K562 (cell line): ENCODE data around the gene UBE2S. TPM values are rescaled to one million over a fixed set of nuclear protein-coding genes. Genes with fewer than 3 reads are reported as not detected.

ENCODE experiments used
- HSF4 ChIP-seq: fragments of 250-450 bp; sonication (Bioruptor Pico); IDR thresholded peaks from 2 replicates; pipeline ENCODE4 v2.1.2; 2022; ENCODE audit warnings: mild to moderate bottlenecking, moderate library complexity, borderline replicate concordance
- POLR2A ChIP-seq: fragments of 450-650 bp; conservative IDR thresholded peaks from 2 replicates; pipeline ENCODE4 v1.6.1; 2016
- RUNX1 ChIP-seq: sonication (generic); IDR thresholded peaks from 2 replicates; pipeline ENCODE4 v1.6.1; 2016; ENCODE audit warnings: antibody characterized with exemption, low read depth
- SAFB ChIP-seq: fragments of 200-400 bp; formaldehyde crosslinking; IDR thresholded peaks from 2 replicates; pipeline ENCODE4 v1.6.1; 2017; ENCODE audit warnings: low read depth, low read length, borderline replicate concordance
- SREBF1 ChIP-seq: fragments of 150-350 bp; IDR thresholded peaks from 2 replicates; pipeline ENCODE4 v1.6.1; 2014; ENCODE audit warnings: antibody characterized with exemption, low read depth, low read length, borderline replicate concordance
- ZBTB49 ChIP-seq: sonication (generic); formaldehyde crosslinking; IDR thresholded peaks from 2 replicates; pipeline ENCODE4 v1.8.0; 2022; ENCODE audit warnings: missing genetic modification reagents, mild to moderate bottlenecking, borderline replicate concordance
- ZC3H4 ChIP-seq: sonication (generic); formaldehyde crosslinking; IDR thresholded peaks from 2 replicates; pipeline ENCODE4 v1.9.0; 2021; ENCODE audit warnings: missing genetic modification reagents, borderline replicate concordance
- ZNF717 ChIP-seq: fragments of 250-450 bp; sonication (Bioruptor Pico); IDR thresholded peaks from 2 replicates; pipeline ENCODE4 v1.5.0; 2021
- polyA plus RNA-seq, 8 experiments: library from polyadenylated mRNA; depleted of rRNA in 4 of 8; stranded (reverse) in 5 of 8; unstranded in 3 of 8; fragments of >200 nt; fragmentation: Nextera tagmentation in 2 of 8; fragmentation: Illumina TruSeq in 1 of 8; extraction: Ambion mirVana in 2 of 8; extraction: Trizol in 1 of 8; gene quantifications; 2 replicates each; pipeline versions ENCODE4 v1.2.1 to v1.2.3, GENCODE V29; 2011 to 2014; ENCODE audit warnings: inconsistent platforms in 1 of 8, missing spikeins in 1 of 8
- total RNA-seq, 7 experiments: library from RNA; depleted of rRNA in 6 of 7; stranded (reverse); fragments of >200 nt in 6 of 7; fragmentation: Illumina TruSeq in 2 of 7; extraction: Trizol in 2 of 7; gene quantifications; 2 replicates each; pipeline versions ENCODE4 v1.2.1 to v1.2.3, GENCODE V29; 2011 to 2021; ENCODE audit warnings: low replicate concordance in 1 of 7
- TF ChIP-seq, protein P1 (sequence below): fragments of 450-650 bp; conservative IDR thresholded peaks from 2 replicates; pipeline ENCODE4 v1.6.1; 2016; ENCODE audit warnings: missing genetic modification characterization, low read depth, mild to moderate bottlenecking, control low read depth, missing compliant biosample characterization

The UBE2S gene
- total and polyA plus RNA-seq, 9 of the 15 experiments (the other 6 are each of a cell fraction or from before 2014, with no cell fraction given), result 1.5 to 1,305 (median 157) TPM

DNA sequence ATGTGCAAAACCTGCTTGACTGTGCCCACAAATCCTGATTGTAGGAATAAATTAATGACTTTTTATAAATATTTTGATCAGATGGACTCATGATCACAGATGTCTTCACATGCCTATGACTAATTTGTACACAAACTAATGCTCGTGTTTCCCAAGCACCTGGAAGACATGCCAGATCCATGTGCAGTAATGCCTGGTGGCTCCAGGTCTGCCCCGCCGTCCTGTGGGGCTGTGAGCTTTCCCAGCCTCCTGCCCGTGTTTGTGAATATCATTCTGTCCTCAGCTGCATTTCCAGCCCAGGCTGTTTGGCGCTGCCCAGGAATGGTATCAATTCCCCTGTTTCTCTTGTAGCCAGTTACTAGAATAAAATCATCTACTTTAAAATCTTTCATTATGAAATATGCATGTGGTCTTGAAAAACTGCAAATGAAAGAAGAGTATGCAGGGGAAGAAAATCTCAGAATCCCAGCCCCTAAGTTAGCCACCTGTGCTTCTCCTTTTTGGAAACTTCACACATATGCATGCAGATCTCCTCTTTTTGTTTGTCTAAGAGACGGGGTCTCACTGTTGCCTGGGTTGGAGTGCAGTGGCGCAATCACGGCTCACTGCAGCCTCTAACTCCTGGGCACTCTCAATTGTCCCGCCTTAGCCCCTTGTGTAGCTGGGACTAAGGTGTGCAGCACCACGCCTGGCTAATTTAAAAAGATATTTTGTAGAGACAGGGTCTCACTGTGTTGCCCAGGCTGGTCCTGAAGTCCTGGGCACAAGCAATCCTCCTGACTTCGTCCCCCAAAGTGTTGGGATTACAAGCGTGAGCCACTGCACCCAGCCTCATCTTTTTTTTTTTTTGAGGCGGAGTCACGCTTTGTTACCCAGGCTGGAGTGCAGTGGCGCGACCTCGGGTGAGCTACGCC, 15.6 kb downstream of the UBE2S start (continued):
- TF ChIP-seq ZBTB49 (CRISPR knock-in tag) (no peak), HSF4 (CRISPR knock-in tag) (no peak), RUNX1 (no peak), POLR2A (peak; percentile 43; the same call in 1 of the 2 replicates), SREBF1 (no peak), SAFB (no peak), ZC3H4 (no peak), ZNF717 (CRISPR knock-in tag) (no peak)
- TF ChIP-seq, protein P1, sequence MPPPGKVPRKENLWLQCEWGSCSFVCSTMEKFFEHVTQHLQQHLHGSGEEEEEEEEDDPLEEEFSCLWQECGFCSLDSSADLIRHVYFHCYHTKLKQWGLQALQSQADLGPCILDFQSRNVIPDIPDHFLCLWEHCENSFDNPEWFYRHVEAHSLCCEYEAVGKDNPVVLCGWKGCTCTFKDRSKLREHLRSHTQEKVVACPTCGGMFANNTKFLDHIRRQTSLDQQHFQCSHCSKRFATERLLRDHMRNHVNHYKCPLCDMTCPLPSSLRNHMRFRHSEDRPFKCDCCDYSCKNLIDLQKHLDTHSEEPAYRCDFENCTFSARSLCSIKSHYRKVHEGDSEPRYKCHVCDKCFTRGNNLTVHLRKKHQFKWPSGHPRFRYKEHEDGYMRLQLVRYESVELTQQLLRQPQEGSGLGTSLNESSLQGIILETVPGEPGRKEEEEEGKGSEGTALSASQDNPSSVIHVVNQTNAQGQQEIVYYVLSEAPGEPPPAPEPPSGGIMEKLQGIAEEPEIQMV (tag), result no peak
